ENCODE data around the gene ORMDL1.
A peak's percentile ranks its signal among the peaks of the same experiment; 100 is the strongest.

ORMDL1 gene, protein sequence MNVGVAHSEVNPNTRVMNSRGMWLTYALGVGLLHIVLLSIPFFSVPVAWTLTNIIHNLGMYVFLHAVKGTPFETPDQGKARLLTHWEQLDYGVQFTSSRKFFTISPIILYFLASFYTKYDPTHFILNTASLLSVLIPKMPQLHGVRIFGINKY

GRCh38 chr2:189783927-189784867, at the start of gene ORMDL1, which contains the start of gene PMS1:
TSS of gene ORMDL1 (minus strand) at chr2:189784339. CDS start at chr2:189782595, 1,744 bp downstream.
TSS of gene PMS1 (plus strand) at chr2:189784450. CDS start at chr2:189791810, 7,360 bp downstream.
- peak; percentile 95 for DNase-seq (ENCODE audit: low spot score)

DNA sequence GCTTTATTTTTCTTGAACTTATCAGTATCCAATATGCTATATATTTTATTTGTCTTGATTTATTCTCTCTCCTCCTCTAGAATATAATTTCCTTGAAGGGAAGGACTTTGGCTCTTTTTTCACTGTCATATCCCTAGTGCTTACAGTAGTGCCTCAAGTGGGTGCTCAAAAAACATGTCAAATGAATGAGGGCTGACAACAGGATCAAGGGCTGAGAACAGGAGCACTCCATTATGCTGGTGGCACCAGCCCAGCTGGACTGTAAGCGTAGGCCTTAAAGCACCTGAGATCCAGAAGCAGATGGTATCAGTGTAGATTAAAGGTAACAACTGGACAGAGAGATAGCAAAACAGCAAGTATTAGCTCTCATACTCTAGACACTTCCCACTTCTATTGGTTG, 46.4 kb upstream of the ORMDL1 start:
- DNase-seq (ENCODE audit: low spot score), result no peak

DNA sequence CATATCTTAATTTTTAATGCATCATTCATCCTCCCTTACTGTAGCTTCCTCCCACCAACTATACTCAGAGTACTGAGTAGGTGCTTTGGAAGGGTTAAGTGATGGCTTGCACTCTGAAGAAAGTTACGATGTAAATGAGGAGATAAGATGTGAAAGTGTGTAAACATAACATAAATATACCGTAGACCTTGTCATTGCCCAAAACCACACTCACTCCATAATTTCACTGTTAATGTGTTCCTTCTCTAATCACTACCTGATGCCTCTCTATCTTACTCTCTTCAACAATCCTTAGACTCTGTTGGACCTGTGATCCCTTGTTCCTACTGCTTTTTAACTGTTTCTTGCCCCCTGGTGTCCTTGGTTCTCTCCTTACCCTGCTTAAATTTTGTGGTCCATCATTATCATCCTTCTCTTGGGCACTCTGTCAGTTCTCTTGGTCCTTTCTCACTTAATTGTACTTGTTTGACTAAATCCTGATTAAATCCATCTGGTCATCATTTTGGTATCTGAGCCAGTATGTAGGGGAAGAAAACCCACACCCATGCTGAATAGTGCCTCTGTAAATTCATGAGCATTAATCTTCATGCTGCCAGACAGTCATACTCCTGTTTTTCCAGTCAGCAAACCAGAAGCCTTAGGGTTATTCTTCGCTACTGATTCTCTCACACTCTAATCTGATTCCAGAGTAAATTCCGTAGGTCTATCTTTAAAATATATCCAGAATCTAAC, 45.1 kb upstream of the ORMDL1 start:
- DNase-seq (ENCODE audit: low spot score), result no peak

DNA sequence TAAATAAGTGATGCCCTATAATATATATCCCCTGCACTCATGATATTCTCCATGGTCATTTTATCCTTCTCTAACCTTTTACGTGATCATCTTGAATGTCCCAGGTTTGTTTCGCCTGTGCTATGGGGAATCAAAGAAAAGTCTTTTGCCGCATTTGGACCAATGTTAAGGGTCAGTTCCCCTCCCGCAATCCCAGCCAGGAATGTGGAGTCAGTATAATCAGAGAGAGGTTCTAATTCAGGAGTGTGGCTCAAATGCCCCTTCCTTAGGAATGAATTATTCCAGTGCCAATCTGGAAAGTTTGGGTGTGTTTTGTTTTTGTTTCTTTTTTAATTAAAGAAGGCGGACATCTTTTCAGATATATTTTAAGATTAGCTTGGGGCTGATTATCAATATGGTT, 41.9 kb upstream of the ORMDL1 start:
- DNase-seq (ENCODE audit: low spot score), result no peak

DNA sequence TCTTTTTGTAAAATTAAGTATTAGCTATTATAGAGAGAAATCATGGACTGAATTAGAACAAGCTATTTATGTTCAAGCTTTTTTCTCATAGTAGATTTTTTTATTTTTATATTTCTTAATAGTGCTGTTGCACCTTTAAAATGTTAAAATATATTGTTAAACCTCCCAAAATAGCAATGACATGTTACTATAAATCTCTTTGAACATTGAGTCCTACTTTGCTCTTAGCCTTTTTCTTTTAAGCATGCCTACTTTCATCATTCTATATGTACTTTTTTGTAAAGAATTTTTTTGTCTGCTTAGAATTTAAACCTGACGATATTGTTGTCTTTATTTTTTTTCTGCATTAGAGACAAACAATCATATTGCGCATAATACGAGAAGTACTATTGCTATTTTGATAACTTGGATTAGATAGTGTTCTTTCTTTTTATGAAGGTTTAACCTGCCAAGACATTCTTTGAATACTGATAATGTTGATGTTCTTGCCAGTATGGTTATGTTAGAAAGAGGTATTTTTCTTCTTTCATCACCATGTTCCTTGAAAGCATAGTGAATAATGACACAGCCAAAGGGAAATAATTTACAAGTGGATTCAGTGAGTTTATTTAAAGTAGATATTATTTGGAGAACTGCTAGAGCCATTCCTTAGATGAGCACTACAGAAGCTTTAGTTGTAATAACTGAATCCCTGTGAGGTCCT, 40.7 kb upstream of the ORMDL1 start:
- DNase-seq (ENCODE audit: low spot score), result no peak

- no peak for DNase-seq (ENCODE audit: low spot score)
Measured at GRCh38 chr2:189821953-189822748, 38.0 kb upstream of the ORMDL1 start.

DNA sequence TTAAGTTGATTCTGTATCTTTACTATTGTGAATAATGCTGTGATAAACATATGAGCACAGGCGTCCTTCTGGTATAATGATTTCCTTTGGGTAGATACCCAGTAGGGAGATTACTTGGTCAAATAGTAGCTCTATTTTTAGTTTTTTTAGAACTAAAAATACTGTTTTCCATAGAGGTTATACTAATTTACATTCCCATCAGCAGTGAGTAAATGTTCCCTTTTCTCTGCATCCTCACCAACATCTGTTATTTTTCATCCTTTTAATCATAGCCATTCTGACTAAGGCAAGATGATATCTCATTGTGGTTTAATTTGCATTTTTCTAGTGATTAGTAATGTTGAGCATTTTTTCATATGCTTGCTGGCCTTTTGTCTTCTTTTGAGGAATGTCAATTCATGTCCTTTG, 35.2 kb upstream of the ORMDL1 start:
- no peak for DNase-seq (ENCODE audit: low spot score)

DNA sequence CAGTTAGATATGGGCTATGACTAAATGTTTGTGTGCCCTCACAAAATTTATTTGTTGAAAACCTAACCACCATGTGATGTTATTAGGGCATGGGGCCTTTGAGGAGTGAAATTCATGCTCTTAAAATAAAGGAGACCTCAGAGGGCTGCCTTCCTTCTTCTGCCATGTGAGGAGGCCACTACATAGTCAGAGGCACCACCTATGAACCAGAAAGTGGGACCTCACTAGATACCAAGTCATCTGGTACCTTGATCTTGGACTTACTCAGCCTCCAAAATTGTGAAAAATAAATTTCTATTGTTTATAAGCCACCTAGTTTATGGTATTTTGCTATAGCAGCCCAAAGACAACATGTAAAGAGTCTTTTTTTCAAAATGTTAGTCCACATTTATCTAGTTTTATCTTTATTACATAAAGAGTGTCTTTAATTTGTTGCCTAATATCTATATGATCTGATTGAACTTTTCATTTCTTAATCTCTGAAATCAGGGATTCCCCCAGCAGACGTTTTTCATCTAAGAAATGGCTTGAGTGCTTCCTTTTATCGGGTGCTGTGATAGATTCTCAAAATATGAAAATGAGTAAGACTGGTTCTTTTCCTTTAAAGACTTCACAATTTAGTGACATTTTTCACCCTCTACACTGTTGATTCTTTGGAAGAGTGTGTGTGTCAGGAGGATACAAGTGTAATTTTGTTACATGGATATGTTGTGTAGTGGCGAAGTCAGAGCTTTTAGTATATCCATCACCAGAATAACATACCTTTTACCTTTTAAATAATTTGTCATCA, 34.3 kb upstream of the ORMDL1 start:
- no peak for DNase-seq (ENCODE audit: low spot score)

GRCh38 chr2:189803431-189803830, 19.3 kb upstream of the ORMDL1 start:
- DNase-seq (ENCODE audit: low spot score), result no peak

DNA sequence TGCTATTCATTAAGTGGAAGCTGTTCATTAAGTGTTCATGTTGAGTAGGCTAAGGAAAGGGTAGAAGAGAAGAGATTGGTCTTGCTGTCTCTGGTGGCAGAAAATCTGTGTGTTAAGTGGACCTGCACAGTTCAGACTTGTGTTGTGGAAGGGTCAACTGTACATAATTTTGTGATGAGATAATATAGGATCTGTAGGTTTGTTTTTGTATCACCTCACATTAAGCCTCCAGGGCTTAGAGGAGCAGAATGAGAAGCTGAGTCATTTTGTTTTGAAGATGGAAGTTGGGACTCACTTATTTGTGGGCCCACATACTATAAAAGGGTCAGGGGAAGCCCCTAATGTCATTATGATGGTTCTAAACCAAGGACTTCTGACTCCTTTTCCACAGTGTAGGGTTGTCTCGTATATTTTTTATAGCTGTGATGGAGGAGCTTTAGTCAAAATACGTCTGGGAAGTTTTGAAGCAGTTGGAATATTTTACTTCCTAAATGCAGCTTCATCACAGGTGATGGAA, 18.3 kb upstream of the ORMDL1 start:
- DNase-seq (ENCODE audit: low spot score), result no peak

DNA sequence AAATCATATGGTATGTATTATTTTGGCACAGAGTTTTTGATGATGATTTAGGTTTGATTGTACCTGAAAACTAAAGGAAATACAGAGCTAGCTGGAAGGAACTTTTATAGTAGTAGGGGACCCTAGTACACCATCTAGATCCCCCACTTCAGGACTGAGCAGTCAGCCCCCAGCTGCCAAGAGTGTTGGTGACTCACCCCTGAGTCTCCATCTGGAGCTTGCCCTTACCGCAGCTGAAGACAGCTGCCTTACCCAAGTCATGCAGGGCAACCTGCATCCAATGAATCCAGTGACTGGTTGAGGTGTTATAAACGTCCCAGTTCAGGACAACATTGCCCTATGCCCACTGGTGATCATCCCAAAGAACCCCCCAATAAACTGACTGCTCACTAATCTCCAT, 15.4 kb upstream of the ORMDL1 start:
- DNase-seq (ENCODE audit: low spot score), result no peak

- no peak for DNase-seq (ENCODE audit: low spot score)
Measured at GRCh38 chr2:189799030-189799331, 14.8 kb upstream of the ORMDL1 start.

DNA sequence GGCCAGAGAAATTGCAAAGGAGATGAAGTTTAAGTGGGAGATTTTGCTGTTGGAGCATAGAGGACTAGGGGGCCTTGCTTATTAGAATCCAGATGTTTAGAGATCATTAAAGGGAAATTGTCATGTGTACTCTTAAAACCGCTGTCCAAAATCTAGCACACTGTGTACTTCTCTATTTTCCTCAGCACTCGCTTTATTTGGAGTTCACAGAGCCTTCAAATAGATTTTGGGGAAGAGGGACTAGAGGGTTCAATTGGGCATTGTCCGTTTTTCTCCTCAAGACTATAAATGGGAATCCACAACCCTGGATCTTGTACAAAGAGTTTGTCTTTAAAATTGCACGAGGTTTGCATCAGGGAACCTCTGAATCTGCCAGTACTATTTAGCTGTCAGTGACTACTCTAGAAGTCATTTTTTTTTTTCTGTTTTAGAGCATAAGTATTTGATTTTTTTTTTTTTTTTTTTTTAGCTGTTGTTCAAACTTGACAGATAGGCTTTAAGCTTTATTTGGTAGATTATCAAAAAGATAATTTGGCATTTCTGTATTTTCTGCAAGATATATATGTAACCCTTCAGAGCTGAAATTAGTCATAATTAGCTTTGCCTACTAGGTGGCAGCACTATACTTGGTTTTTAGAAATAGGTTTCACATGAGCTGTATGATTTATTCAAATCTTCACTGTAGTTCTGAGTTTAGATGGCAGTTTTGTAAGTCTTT, 14.3 kb upstream of the ORMDL1 start:
- peak; percentile 27 for DNase-seq (ENCODE audit: low spot score)

DNA sequence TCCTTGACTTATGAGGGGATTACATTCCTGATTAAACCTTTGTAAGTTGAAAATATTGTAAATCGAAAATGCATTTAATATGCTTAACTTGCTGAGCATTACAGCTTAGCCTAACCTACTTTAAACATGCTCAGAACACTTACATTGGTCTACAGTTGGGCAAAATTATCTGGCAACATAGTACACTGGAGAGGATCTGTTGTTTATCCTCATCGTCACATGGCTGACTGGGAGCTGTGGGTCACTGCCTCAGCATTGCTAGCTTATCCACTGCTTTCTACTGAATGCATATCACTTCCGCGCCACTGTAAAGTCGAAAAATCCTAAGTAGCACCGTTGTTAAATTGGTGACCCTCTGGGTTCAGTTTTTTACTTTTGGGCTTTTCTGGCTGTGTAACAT, 13.8 kb upstream of the ORMDL1 start:
- DNase-seq (ENCODE audit: low spot score), result no peak

GRCh38 chr2:189794310-189794709, 10.2 kb upstream of the ORMDL1 start:
- DNase-seq (ENCODE audit: low spot score), result no peak

GRCh38 chr2:189791338-189792042, 7.4 kb upstream of the ORMDL1 start:
- DNase-seq (ENCODE audit: low spot score), result no peak

GRCh38 chr2:189783451-189783926, 650 bp downstream of the ORMDL1 start:
- peak; percentile 48 for DNase-seq (ENCODE audit: low spot score)

DNA sequence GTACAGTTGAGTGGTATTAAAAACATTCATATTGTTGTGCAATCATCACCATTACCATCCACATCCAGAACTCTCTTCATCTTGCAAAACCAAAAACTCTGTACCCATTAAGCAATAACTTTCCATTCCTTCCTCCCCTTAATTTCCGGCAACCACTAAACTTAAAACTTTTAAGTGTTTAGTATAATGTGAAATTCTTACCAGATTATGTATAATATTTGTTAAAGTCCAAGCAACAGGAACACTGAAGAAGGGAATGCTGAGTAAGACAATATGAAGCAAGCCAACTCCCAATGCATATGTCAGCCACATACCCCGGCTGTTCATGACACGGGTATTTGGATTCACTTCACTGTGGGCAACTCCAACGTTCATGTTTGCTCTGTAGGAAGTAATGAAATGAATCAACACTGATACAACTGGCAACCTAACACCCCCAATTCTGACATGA, 1.9 kb downstream of the ORMDL1 start:
- DNase-seq (ENCODE audit: low spot score), result no peak

- no peak for DNase-seq (ENCODE audit: low spot score)
Measured at GRCh38 chr2:189772212-189772611, 11.9 kb downstream of the ORMDL1 start.

Measured in kidney capillary endothelial cell (primary cell).